ENCODE data around the gene DLEC1. TPM values are rescaled to one million over a fixed set of nuclear protein-coding genes. Genes with fewer than 3 reads are reported as not detected.

Gene DLEC1
- total RNA-seq, 2 experiments from 2014 or later: 0.20 to 0.36 TPM

DNA sequence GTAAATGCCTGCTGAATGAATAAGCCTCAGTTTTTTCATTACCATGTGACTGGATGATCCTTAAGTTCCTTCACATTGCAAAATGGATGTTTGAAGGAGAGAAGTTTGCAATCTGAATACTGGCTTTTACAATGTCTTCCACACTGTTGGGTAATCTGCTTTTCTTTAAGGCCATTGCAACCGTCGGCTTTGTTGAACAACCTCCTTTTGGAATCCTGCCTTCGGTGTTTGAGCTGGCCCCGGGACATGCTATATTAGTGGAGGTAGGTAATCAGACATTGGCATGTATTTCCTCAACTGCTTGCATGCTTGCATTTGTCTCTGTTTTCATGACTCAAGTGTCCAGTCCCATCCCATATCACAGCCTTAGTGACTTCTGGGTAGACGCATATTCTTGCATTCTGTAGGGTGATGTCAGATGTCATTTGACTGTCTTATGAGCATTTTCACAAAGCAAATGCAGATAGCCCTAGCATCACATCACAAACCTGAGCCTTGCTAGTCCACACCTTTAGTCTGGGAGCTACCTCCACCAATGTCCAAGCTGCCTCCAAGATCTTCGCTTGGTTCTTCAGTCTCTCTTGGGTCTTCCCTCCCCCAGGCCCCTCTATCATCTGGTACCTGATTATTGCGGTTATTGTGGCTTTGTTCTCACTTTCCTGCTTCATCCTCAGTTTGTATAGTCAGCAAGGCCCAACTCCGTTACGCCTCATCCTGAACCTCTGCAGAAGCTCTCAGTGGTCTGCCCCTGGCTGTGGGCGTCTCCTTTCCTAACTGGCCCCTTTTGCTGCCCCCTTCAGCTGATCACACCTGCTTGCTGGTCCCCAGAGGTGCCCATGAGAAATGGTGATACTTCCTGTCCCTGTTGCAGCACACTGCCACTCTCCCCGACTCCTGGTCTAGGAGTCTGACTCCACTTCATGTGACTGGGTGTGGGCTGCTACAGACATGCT, 49.4 kb downstream of the DLEC1 start:
- ATAC-seq (no peak), DNase-seq (no peak)
- intact Hi-C loops (cut with micrococcal nuclease): no loop called here
- POLR2A ChIA-PET: no interaction called here
- H3K27ac Mint-ChIP-seq: no peak overlapping the region
- no peak overlapping the region for H3K4me3 Mint-ChIP-seq
- H3K9me3 Mint-ChIP-seq: peaks cover 6% of the 10 kb centered on the region
- H3K4me1 Mint-ChIP-seq (ENCODE audit: low read depth): no peaks in the 10 kb centered on the region
- H3K36me3 Mint-ChIP-seq (ENCODE audit: low read depth): no peaks in the 10 kb centered on the region
- no peaks in the 10 kb centered on the region for H3K27me3 Mint-ChIP-seq
- TF ChIP-seq, protein P1, sequence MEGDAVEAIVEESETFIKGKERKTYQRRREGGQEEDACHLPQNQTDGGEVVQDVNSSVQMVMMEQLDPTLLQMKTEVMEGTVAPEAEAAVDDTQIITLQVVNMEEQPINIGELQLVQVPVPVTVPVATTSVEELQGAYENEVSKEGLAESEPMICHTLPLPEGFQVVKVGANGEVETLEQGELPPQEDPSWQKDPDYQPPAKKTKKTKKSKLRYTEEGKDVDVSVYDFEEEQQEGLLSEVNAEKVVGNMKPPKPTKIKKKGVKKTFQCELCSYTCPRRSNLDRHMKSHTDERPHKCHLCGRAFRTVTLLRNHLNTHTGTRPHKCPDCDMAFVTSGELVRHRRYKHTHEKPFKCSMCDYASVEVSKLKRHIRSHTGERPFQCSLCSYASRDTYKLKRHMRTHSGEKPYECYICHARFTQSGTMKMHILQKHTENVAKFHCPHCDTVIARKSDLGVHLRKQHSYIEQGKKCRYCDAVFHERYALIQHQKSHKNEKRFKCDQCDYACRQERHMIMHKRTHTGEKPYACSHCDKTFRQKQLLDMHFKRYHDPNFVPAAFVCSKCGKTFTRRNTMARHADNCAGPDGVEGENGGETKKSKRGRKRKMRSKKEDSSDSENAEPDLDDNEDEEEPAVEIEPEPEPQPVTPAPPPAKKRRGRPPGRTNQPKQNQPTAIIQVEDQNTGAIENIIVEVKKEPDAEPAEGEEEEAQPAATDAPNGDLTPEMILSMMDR (IDR thresholded peaks at IDR 0.05): no peak
- CTCF ChIA-PET: no interaction called here

DNA sequence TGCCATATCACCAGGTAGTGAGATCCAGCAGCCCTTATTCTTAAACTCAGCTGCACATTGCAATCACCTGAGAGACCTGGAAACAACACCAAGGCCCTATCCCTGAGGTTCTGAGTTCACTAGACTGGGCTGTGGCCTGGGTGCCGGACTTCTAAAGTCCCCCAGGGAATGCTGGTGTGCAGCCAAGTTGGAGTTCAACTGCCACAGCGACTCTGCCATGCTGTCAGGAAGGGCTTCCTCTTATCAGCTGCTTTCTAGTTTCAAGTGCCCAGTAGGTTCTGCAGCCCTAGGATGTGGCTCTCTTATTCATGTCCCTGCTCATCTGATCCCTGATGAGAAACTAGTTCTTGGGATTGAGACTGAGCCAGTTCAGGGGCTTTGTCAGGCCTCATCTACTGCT, 50.2 kb downstream of the DLEC1 start:
- DNase-seq: no peak
- Mint-ChIP-seq H3K27ac (no peak overlapping the region), H3K9me3 (peaks cover 2% of the 10 kb centered on the region), H3K36me3 (ENCODE audit: low read depth) (no peaks in the 10 kb centered on the region), H3K27me3 (no peaks in the 10 kb centered on the region), H3K4me3 (no peak overlapping the region), H3K4me1 (ENCODE audit: low read depth) (no peaks in the 10 kb centered on the region)
- TF ChIP-seq, protein P1 (IDR thresholded peaks at IDR 0.05): no peak
- intact Hi-C loops (cut with micrococcal nuclease): no loop called here
- CTCF ChIA-PET: no interaction called here
- POLR2A ChIA-PET: no interaction called here
- no peak for ATAC-seq

DNA sequence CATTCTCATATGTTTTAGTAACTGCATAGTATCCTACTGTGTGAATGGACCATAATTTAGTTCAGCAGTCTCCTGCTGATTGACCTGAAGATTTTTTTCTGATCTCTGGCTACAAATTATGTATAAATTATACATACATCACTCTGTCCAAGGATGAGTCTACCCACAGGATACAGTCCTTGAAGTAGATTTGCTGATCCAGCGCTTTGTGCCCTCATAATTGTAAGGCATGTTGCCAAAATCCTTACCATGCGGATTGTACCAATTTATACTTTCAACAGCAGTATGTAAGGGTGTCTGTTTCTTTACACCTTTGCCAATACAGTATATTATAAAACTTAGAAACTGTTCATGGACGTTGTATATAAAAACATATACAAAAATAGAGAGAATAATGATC, 51.4 kb downstream of the DLEC1 start:
- Mint-ChIP-seq H3K4me1 (ENCODE audit: low read depth) (no peaks in the 10 kb centered on the region), H3K27me3 (no peaks in the 10 kb centered on the region), H3K4me3 (no peak overlapping the region), H3K36me3 (ENCODE audit: low read depth) (no peaks in the 10 kb centered on the region), H3K27ac (no peak overlapping the region), H3K9me3 (no peaks in the 10 kb centered on the region)
- ChIA-PET CTCF (no interaction called here), POLR2A (no interaction called here)
- DNase-seq (no peak), ATAC-seq (no peak)
- intact Hi-C loops (cut with micrococcal nuclease): no loop called here
- TF ChIP-seq, protein P1 (IDR thresholded peaks at IDR 0.05): no peak

- no peak overlapping the region for H3K27ac Mint-ChIP-seq
- ChIA-PET CTCF (no interaction called here), POLR2A (interaction anchor here (0.9 kb wide), 1 partner anchor 23 kb away, joined by 3 read pairs; no protein-coding TSS in a partner anchor)
- no peaks in the 10 kb centered on the region for H3K27me3 Mint-ChIP-seq
- TF ChIP-seq, protein P1 (IDR thresholded peaks at IDR 0.05): no peak
- no peaks in the 10 kb centered on the region for H3K9me3 Mint-ChIP-seq
- no peaks in the 10 kb centered on the region for H3K36me3 Mint-ChIP-seq (ENCODE audit: low read depth)
- H3K4me3 Mint-ChIP-seq: no peak overlapping the region
- DNase-seq (no peak), ATAC-seq (no peak)
- intact Hi-C loops (cut with micrococcal nuclease): no loop called here
- H3K4me1 Mint-ChIP-seq (ENCODE audit: low read depth): no peaks in the 10 kb centered on the region
Measured at GRCh38 chr3:38094999-38095398, 56.0 kb downstream of the DLEC1 start.

All from activated CD8-positive, alpha-beta T cell treated with anti-CD3 and anti-CD28 coated beads for 36 hours (primary cell).